ENCODE results near the gene DGKQ.

Gene DGKQ

DNA sequence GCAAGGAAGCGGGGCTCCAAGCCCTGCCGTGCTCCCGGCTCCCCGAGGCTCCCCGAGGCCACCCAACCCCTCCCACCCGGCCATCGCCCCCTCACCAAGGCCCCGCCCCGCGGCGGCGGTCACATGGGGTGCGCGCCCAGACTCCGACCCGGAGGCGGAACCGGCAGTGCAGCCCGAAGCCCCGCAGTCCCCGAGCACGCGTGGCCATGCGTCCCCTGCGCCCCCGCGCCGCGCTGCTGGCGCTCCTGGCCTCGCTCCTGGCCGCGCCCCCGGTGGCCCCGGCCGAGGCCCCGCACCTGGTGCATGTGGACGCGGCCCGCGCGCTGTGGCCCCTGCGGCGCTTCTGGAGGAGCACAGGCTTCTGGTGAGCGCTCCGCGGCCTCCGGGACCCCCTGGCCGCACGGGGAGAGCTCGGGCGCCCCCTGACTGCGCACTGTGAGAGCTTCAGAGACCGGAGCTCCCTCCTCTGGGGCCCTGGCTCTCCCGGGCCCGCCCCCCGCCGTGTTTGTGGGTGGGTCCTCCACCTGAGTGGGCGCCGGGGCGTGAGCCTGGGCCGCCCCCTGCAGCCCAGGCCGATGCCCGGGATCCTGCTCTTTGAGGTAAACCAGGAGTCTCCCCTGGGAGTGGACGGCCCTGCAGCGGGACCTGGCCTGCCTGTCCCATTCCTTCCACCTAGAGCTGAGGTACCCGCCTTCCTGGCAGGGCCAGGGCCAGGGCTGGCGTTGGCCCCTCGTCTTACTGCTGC, 13.7 kb upstream of the DGKQ start, which contains the start of gene IDUA:
TSS of gene IDUA (plus strand) at position 166 of the 745 bp plus-strand sequence. CDS start at position 207, 41 bp downstream.
- no peak for TF ChIP-seq ZFX (IDR thresholded peaks at IDR 0.05; ENCODE audit: borderline replicate concordance)
- TF ChIP-seq, protein P1, sequence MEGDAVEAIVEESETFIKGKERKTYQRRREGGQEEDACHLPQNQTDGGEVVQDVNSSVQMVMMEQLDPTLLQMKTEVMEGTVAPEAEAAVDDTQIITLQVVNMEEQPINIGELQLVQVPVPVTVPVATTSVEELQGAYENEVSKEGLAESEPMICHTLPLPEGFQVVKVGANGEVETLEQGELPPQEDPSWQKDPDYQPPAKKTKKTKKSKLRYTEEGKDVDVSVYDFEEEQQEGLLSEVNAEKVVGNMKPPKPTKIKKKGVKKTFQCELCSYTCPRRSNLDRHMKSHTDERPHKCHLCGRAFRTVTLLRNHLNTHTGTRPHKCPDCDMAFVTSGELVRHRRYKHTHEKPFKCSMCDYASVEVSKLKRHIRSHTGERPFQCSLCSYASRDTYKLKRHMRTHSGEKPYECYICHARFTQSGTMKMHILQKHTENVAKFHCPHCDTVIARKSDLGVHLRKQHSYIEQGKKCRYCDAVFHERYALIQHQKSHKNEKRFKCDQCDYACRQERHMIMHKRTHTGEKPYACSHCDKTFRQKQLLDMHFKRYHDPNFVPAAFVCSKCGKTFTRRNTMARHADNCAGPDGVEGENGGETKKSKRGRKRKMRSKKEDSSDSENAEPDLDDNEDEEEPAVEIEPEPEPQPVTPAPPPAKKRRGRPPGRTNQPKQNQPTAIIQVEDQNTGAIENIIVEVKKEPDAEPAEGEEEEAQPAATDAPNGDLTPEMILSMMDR (IDR thresholded peaks at IDR 0.05) = peak; percentile 66
- peak within 1 kb of the TSS; percentile 67 for H3K27ac ChIP-seq

DNA sequence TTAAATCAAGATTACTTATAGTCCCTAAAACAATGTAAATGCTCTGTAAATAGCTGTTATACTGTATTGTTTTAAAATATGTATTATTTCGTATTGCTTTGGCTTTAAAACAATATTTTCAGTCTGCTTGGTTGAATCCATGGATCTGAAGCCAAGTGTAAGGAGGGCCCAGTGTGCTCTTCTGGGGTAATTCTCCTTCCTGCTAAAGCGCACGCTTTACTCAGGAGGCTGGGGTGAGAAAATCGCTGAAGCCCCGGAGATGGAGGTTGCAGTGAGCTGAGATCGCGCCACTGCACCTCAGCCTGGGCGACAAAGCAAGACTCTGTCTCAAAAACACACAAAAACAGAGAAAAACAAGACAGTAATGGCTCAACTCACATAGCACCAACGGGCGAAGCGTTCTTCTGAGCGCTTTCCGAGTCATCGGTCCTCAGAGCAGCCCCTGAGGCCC, 13.1 kb upstream of the DGKQ start:
- H3K27ac ChIP-seq = peak overlapping the region; percentile 67
- TF ChIP-seq ZFX (IDR thresholded peaks at IDR 0.05; ENCODE audit: borderline replicate concordance) = no peak
- TF ChIP-seq, protein P1 (IDR thresholded peaks at IDR 0.05) = no peak

GRCh38 chr4:985123-985830, 11.9 kb upstream of the DGKQ start:
- no peak overlapping the region for H3K27ac ChIP-seq

DNA sequence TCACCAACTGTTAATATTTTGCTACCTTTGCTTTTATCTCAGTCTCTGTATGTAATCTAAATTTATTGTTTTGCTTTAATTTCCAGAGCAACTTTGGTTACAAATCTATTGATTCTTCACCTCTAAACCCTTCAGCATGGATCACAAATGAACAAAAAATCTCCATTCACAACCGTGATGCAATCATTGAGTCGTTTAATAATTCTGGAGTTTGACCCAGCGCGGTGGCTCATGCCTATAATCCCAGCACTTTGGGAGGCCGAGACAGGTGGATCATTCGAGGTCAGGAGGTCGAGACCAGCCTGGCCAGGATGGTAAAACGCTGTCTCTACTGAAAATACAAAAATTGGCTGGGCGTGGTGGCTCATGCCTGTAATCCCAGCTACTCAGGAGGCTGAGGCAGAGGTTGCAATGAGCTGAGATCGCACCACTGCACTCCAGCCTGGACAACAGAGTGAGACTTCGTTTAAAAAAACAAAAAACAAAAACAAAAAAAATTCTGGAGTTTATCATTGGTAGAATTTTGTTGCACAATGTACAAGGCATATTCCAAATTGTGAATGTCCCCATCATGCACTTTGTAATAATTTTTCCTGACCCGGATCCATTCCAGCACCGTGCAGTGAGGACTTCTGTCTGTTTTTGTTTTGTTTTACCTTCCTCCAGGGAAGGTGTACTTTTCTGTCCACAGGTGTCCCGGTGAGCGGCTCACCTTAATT, 11.1 kb upstream of the DGKQ start:
- no peak overlapping the region for H3K27ac ChIP-seq
- TF ChIP-seq ZFX (IDR thresholded peaks at IDR 0.05; ENCODE audit: borderline replicate concordance) = no peak
- TF ChIP-seq, protein P1 (IDR thresholded peaks at IDR 0.05) = no peak

More at GRCh38 chr4:985123-985830, 11.9 kb upstream of the DGKQ start:
- no peak for TF ChIP-seq ZFX (IDR thresholded peaks at IDR 0.05; ENCODE audit: borderline replicate concordance)
- TF ChIP-seq, protein P1 (IDR thresholded peaks at IDR 0.05) = no peak

GRCh38 chr4:982814-983213, 9.4 kb upstream of the DGKQ start:
- TF ChIP-seq, protein P1 (IDR thresholded peaks at IDR 0.05) = no peak
- no peak for TF ChIP-seq ZFX (IDR thresholded peaks at IDR 0.05; ENCODE audit: borderline replicate concordance)
- H3K27ac ChIP-seq = no peak overlapping the region

GRCh38 chr4:982291-982690, 8.9 kb upstream of the DGKQ start:
- TF ChIP-seq ZFX (IDR thresholded peaks at IDR 0.05; ENCODE audit: borderline replicate concordance) = no peak
- TF ChIP-seq, protein P1 (IDR thresholded peaks at IDR 0.05) = no peak

More at GRCh38 chr4:982291-982690, 8.9 kb upstream of the DGKQ start:
- H3K27ac ChIP-seq = no peak overlapping the region

Data from 22Rv1 (cell line).